ENCODE results near the gene ARF3.

The ARF3 gene

DNA sequence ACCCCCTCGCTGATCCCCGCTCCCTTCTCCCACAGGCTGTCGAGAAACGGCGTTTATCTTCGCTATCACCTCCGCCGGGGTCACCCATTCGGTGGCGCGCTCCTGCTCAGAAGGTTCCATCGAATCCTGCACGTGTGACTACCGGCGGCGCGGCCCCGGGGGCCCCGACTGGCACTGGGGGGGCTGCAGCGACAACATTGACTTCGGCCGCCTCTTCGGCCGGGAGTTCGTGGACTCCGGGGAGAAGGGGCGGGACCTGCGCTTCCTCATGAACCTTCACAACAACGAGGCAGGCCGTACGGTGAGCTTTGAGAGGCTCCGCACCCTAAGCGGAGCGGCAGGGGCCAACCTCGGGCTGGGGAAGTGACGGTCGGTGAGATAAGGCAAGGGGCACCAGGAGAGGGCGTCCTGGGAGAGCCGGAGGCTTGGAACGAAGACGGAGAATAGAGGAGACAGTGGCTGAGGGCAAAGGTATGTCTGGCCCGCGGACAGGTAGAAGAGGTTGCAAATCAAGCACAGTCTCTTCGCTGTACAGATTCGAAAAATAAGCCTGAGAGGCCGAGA, 23.2 kb upstream of the ARF3 start:
- H3K9me3 ChIP-seq (ENCODE audit: low read length) = no peaks in the 10 kb centered on the region

GRCh38 chr12:48979602-48980388, 22.5 kb upstream of the ARF3 start:
- H3K27ac ChIP-seq (ENCODE audit: low read depth, low read length) = no peak overlapping the region
- H3K4me3 ChIP-seq (ENCODE audit: low read depth in 1 of 2, low read length in 2 of 2) = peak overlapping the region; percentile 18 to 44
- no peak overlapping the region for H3K9ac ChIP-seq (ENCODE audit: low read length)
- no peaks in the 10 kb centered on the region for H3K36me3 ChIP-seq (ENCODE audit: insufficient read depth, low read length)
- peaks cover 54 to 75% of the 10 kb centered on the region in 2 donors for H3K27me3 ChIP-seq (ENCODE audit: control insufficient read depth in 1 of 2, insufficient read depth in 2 of 2, low read length in 2 of 2)
- H3K9me3 ChIP-seq (ENCODE audit: low read length) = no peaks in the 10 kb centered on the region
- peaks cover 26% of the 10 kb centered on the region for H3K4me1 ChIP-seq (ENCODE audit: insufficient read depth, low read length)

More for the DNA sequence above, 23.2 kb upstream of the ARF3 start:
- peaks cover 26% of the 10 kb centered on the region for H3K4me1 ChIP-seq (ENCODE audit: insufficient read depth, low read length)
- no peaks in the 10 kb centered on the region for H3K36me3 ChIP-seq (ENCODE audit: insufficient read depth, low read length)
- peak overlapping the region; percentile 18 to 44 for H3K4me3 ChIP-seq (ENCODE audit: low read depth in 1 of 2, low read length in 2 of 2)
- no peak overlapping the region for H3K27ac ChIP-seq (ENCODE audit: low read depth, low read length)
- no peak overlapping the region for H3K9ac ChIP-seq (ENCODE audit: low read length)
- H3K27me3 ChIP-seq (ENCODE audit: control insufficient read depth in 1 of 2, insufficient read depth in 2 of 2, low read length in 2 of 2) = peaks cover 51 to 79% of the 10 kb centered on the region in 2 donors

DNA sequence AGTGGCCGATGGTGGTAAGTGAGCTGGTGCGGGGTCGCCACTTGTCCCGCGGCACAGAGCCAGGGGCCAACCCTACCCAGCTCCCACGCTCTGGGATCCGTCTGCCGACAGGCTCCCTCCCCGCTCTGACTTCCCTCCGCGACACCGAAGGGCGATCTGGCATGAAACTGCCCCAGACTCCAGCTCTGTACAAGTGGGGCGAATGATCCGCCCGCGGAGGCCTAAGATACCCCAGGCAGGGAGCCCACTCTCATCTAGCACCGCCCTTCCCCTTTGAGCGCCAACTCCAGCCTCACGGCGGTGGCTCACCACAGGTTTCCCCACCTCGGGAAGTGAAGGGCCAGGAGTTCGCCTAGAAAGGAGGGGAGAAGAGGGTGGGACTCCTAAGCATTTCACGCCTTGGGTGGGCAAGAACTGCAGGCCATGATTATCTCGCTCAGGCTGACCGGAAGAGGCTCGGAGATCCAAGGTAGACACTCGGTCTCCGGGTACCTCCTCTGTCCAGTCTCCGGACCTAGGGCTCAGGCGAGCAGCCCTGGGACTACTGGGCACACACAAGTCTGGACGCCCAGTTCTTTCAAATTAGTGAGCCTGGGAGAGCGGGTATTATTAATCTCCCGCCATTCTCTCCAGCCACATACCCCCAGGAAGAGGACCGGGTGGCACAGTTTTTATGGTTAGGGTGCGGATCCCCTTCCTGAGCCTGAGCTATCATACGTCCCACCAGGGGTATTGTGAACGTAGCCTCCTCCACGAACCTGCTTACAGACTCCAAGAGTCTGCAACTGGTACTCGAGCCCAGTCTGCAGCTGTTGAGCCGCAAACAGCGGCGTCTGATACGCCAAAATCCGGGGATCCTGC, 21.7 kb upstream of the ARF3 start:
- Histone ChIP-seq H3K4me3 (ENCODE audit: low read depth in 1 of 2, low read length in 2 of 2) (peak overlapping the region; percentile 44 to 47), H3K9ac (ENCODE audit: low read length) (no peak overlapping the region), H3K9me3 (ENCODE audit: low read length) (no peaks in the 10 kb centered on the region), H3K27ac (ENCODE audit: low read depth, low read length) (no peak overlapping the region), H3K4me1 (ENCODE audit: insufficient read depth, low read length) (peaks cover 26% of the 10 kb centered on the region), H3K27me3 (ENCODE audit: control insufficient read depth in 1 of 2, insufficient read depth in 2 of 2, low read length in 2 of 2) (peaks cover 60 to 83% of the 10 kb centered on the region in 2 donors), H3K36me3 (ENCODE audit: insufficient read depth, low read length) (no peaks in the 10 kb centered on the region)

GRCh38 chr12:48978291-48978740, 21.0 kb upstream of the ARF3 start, which contains the start of gene WNT1:
WNT1 (plus strand) TSS chr12:48978322; CDS start chr12:48978651, 329 bp downstream.
- H3K27ac ChIP-seq (ENCODE audit: low read depth, low read length) = no peak within 1 kb of the TSS
- H3K9me3 ChIP-seq (ENCODE audit: low read length) = no peaks in the 10 kb centered on the region
- no peak within 1 kb of the TSS for H3K9ac ChIP-seq (ENCODE audit: low read length)
- H3K27me3 ChIP-seq (ENCODE audit: control insufficient read depth in 1 of 2, insufficient read depth in 2 of 2, low read length in 2 of 2) = peaks cover 66 to 90% of the 10 kb centered on the region in 2 donors
- peaks cover 26% of the 10 kb centered on the region for H3K4me1 ChIP-seq (ENCODE audit: insufficient read depth, low read length)
- no peaks in the 10 kb centered on the region for H3K36me3 ChIP-seq (ENCODE audit: insufficient read depth, low read length)
- H3K4me3 ChIP-seq (ENCODE audit: low read depth in 1 of 2, low read length in 2 of 2) = peak within 1 kb of the TSS; percentile 44 to 47

DNA sequence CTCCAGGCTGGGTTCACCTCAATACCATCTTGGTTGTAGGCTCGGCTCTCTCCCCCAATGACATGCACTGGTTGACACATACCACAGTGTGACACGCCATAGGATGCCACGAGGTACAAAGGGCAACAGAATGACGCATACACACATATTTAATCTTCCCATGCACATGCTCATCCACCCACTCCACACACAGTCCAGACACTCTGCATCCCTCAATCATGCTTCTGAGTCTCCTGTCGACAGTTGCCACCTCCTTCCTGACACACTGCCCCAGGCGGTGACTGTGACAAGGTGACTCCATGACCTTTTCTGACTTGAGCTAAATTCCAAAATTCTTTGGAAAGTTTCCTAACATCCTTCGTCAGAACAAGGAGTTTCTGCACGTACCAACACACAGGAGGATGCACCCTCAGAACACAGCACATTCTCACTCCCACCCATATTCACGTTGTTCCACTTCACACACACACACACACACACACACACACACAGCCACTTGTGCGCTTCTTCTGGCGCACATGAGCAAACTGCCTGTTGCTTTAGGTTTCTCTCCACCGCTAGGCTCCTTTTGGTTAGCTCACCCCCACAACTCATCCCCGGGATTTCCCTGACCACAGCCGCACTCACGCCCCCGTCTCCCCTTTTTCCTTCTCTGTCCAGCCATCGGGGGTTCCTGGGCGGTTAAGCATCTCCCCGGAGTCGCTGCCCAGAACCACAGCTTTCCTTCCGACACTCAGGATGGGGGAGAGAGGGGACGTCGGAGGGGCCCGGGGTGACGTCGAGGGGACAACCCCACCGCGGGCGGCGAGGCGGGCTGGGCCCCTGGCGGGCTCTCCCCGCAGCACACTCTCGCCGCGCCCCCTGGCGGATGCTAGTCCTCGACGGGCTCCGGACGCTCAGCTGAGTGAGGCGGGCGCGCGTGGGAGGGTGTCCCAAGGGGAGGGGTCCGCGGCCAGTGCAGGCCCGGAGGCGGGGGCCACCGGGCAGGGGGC, 20.3 kb upstream of the ARF3 start:
- no peak overlapping the region for H3K9ac ChIP-seq (ENCODE audit: low read length)
- no peak overlapping the region for H3K4me3 ChIP-seq (ENCODE audit: low read depth in 1 of 2, low read length in 2 of 2)
- H3K27ac ChIP-seq (ENCODE audit: low read depth, low read length) = no peak overlapping the region
- H3K27me3 ChIP-seq (ENCODE audit: control insufficient read depth in 1 of 2, insufficient read depth in 2 of 2, low read length in 2 of 2) = peaks cover 72 to 93% of the 10 kb centered on the region in 2 donors
- H3K36me3 ChIP-seq (ENCODE audit: insufficient read depth, low read length) = no peaks in the 10 kb centered on the region
- H3K4me1 ChIP-seq (ENCODE audit: insufficient read depth, low read length) = peaks cover 26% of the 10 kb centered on the region
- no peaks in the 10 kb centered on the region for H3K9me3 ChIP-seq (ENCODE audit: low read length)

DNA sequence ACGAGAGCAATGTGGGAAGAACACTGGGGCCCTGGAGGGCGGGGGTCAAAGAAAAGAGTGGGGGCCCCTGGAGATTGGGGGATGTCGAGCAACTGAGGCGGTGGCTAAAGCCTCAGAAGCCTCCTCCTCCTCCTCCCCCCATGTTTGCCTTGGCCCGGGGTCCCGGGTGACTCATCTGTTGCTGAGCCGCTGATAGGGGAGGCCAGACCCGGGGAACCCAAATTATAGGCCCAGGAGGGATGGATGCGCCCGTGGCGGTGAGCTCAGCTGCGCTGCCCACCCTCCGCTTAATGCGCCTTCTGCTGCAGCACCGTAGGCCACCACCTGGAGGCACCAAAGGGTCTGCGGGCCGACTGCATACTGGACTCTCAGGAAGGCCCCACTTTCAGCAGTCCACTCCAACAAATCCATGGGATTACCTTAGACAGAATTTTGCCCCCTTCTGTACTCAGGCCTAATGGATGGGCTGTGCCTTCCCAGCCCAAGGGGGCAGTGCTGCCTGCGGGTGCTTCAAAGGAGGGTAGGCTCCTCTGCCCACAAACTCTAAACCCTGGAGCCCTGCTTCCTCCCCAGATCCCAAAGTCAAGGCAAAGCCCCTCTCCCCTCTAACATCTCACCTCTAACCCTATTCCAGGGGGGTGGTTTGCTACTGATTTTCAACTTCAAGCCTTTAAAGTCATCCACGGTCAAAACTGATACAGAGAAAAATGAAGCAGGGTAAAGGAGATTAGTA, 16.8 kb upstream of the ARF3 start:
- Histone ChIP-seq H3K4me1 (ENCODE audit: insufficient read depth, low read length) (peaks cover 19% of the 10 kb centered on the region), H3K36me3 (ENCODE audit: insufficient read depth, low read length) (no peaks in the 10 kb centered on the region), H3K4me3 (ENCODE audit: low read depth in 1 of 2, low read length in 2 of 2) (no peak overlapping the region), H3K9ac (ENCODE audit: low read length) (no peak overlapping the region), H3K27me3 (ENCODE audit: control insufficient read depth in 1 of 2, insufficient read depth in 2 of 2, low read length in 2 of 2) (peaks cover 63 to 93% of the 10 kb centered on the region in 2 donors), H3K27ac (ENCODE audit: low read depth, low read length) (no peak overlapping the region), H3K9me3 (ENCODE audit: low read length) (no peaks in the 10 kb centered on the region)

DNA sequence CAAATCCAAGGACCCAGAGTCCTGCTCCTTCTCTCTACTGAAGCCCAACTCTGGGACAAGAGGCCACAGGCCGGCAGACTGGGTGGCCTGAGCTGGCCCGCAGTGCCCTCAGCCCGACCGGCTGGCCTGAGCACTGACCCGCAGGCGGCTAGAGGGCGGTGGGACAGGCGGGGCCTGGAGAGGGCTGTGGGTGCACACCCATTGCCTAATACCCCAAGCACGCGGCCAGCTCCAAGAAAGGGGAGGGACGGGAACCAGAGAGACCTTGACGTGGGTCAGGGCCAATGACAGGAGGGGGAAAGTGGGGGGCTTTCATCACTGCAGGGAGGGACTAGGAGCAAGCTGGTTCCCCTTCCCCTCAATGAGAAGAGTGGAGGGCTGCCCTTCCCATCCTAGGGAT, 16.2 kb upstream of the ARF3 start:
- Histone ChIP-seq H3K36me3 (ENCODE audit: insufficient read depth, low read length) (no peaks in the 10 kb centered on the region), H3K27me3 (ENCODE audit: control insufficient read depth in 1 of 2, insufficient read depth in 2 of 2, low read length in 2 of 2) (peaks cover 58 to 88% of the 10 kb centered on the region in 2 donors), H3K9ac (ENCODE audit: low read length) (no peak overlapping the region), H3K4me1 (ENCODE audit: insufficient read depth, low read length) (peaks cover 13% of the 10 kb centered on the region), H3K4me3 (ENCODE audit: low read depth in 1 of 2, low read length in 2 of 2) (no peak overlapping the region), H3K27ac (ENCODE audit: low read depth, low read length) (no peak overlapping the region), H3K9me3 (ENCODE audit: low read length) (no peaks in the 10 kb centered on the region)

- peaks cover 12% of the 10 kb centered on the region for H3K4me1 ChIP-seq (ENCODE audit: insufficient read depth, low read length)
- no peaks in the 10 kb centered on the region for H3K9me3 ChIP-seq (ENCODE audit: low read length)
- H3K27me3 ChIP-seq (ENCODE audit: control insufficient read depth in 1 of 2, insufficient read depth in 2 of 2, low read length in 2 of 2) = peaks cover 58 to 83% of the 10 kb centered on the region in 2 donors
- no peaks in the 10 kb centered on the region for H3K36me3 ChIP-seq (ENCODE audit: insufficient read depth, low read length)
- no peak overlapping the region for H3K9ac ChIP-seq (ENCODE audit: low read length)
- no peak overlapping the region for H3K4me3 ChIP-seq (ENCODE audit: low read depth in 1 of 2, low read length in 2 of 2)
- no peak overlapping the region for H3K27ac ChIP-seq (ENCODE audit: low read depth, low read length)
Measured at GRCh38 chr12:48972952-48973483, 15.7 kb upstream of the ARF3 start.

DNA sequence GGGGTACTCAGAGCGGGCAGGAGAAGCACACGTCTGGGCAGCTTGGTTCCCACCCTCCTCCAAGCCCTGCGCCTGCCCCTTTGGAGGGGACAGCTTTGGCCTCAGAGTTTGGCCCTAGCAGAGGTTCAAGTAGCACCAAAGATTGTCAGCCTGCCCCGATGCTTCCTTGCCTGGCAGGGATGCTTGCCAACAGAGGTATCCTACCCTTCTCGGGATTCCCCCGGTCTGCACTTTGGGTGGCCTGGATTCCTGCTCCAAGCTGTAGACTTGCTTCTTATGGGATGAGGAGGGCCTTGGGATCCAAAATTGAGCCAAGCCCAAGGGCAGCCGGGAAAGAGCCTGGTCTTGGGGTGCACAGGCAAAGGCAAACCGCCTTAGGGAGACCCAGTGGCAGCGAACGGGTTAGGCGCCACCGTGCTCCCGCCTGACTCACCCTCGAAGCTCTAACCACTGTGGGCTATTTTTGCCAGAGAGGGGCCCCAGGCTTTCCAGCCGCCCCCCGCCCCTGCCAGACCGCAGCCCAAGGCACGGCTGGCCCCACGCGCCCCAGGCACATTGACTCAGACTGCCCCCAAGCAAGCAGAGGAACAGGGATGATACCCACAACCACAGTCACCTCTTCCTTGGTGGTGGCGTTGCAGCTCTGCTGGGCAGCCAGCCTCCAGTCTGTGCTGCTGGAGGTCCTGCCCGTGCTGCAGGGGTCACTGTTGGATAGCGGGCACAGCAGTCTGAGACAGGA, 15.1 kb upstream of the ARF3 start:
- Histone ChIP-seq H3K4me3 (ENCODE audit: low read depth in 1 of 2, low read length in 2 of 2) (no peak overlapping the region), H3K27me3 (ENCODE audit: control insufficient read depth in 1 of 2, insufficient read depth in 2 of 2, low read length in 2 of 2) (peaks cover 53 to 76% of the 10 kb centered on the region in 2 donors), H3K9ac (ENCODE audit: low read length) (no peak overlapping the region), H3K4me1 (ENCODE audit: insufficient read depth, low read length) (peaks cover 12% of the 10 kb centered on the region), H3K27ac (ENCODE audit: low read depth, low read length) (no peak overlapping the region), H3K9me3 (ENCODE audit: low read length) (no peaks in the 10 kb centered on the region), H3K36me3 (ENCODE audit: insufficient read depth, low read length) (no peaks in the 10 kb centered on the region)
